WTC11 (cell line): ENCODE measurements around the gene ZNF710.

Experiments
- TF ChIP-seq, protein P1 (sequence below): sonication (generic); formaldehyde crosslinking; conservative IDR thresholded peaks from 2 replicates; pipeline ENCODE4 v1.8.1; 2022; ENCODE audit warnings: mild to moderate bottlenecking, missing genetic modification reagents
- TF ChIP-seq, protein P2 (sequence below): sonication (generic); formaldehyde crosslinking; IDR thresholded peaks from 2 replicates; pipeline ENCODE4 v1.8.1; 2023; ENCODE audit warnings: mild to moderate bottlenecking, missing genetic modification reagents, moderate library complexity

DNA sequence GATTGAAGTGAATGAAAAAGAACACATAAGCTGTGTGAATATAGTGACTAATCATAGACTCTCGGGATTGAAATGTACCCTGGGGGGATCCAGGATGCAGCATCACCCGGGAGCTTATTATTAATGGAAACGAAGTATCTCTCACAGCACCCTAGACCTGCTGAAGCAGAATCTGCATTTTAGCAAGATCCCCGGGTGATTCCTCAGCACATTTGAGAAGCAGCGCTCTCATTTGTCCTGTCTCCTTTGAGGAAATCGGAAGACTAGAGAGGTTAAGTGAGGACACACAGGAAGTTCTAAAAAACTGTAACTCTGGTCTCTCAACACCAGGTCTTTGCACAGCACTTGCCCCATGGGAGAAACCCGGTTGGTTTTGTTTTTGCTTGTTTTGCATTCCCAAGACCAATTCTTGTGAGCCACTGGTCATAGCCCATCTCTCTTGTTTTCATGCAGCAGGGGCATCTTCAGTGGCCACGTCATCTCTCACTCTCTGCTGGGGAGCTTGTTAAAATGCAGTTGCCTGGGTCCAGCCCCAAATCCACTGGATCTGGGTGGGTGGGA is 30.2 kb downstream of the ZNF710 start:
- TF ChIP-seq, protein P1, sequence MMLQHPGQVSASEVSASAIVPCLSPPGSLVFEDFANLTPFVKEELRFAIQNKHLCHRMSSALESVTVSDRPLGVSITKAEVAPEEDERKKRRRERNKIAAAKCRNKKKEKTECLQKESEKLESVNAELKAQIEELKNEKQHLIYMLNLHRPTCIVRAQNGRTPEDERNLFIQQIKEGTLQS: no peak
- TF ChIP-seq, protein P2, sequence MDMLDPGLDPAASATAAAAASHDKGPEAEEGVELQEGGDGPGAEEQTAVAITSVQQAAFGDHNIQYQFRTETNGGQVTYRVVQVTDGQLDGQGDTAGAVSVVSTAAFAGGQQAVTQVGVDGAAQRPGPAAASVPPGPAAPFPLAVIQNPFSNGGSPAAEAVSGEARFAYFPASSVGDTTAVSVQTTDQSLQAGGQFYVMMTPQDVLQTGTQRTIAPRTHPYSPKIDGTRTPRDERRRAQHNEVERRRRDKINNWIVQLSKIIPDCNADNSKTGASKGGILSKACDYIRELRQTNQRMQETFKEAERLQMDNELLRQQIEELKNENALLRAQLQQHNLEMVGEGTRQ (CRISPR knock-in tag): no peak
